ENCODE measurements around the gene P2RX3.

DNA sequence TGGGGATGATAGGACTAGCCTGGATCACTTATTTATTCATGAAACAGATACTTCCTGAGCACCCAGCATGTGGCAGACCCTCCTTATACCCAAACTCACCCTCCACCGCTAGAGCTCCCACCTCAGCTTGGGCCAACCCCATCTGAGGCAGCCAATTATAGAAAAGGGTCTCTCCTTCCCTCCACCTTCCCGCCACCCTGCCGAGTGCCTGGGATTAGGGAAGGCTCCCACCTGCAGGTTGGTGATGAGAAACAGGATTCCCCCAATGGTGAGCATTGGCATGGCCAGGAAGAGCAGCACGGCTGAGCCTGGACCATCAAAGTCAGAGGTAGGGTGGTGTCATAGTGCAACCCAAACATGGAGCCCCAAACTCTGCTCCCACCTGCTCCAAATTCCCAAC lies 82.9 kb downstream of the P2RX3 start:
- TF ChIP-seq, protein P1, sequence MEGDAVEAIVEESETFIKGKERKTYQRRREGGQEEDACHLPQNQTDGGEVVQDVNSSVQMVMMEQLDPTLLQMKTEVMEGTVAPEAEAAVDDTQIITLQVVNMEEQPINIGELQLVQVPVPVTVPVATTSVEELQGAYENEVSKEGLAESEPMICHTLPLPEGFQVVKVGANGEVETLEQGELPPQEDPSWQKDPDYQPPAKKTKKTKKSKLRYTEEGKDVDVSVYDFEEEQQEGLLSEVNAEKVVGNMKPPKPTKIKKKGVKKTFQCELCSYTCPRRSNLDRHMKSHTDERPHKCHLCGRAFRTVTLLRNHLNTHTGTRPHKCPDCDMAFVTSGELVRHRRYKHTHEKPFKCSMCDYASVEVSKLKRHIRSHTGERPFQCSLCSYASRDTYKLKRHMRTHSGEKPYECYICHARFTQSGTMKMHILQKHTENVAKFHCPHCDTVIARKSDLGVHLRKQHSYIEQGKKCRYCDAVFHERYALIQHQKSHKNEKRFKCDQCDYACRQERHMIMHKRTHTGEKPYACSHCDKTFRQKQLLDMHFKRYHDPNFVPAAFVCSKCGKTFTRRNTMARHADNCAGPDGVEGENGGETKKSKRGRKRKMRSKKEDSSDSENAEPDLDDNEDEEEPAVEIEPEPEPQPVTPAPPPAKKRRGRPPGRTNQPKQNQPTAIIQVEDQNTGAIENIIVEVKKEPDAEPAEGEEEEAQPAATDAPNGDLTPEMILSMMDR (IDR thresholded peaks at IDR 0.05) = no peak
- TF ChIP-seq POLR2AphosphoS5 (IDR thresholded peaks at IDR 0.05; ENCODE audit: insufficient read depth in 1 of 2, low read depth in 1 of 2) (no peak), POLR2A (IDR thresholded peaks at IDR 0.05) (no peak)
